Activated CD8-positive, alpha-beta memory T cell treated with anti-CD3 and anti-CD28 coated beads for 48 hours (primary cell): Measurements from ENCODE around the gene KCTD19.

ENCODE experiments used
- DNase-seq, 3 experiments: peaks; one replicate each; pipeline ENCODE4 v3.0.0-alpha.2; 2020; ENCODE audit warnings: low read depth in 2 of 3, low spot score in 2 of 3

The KCTD19 gene

DNA sequence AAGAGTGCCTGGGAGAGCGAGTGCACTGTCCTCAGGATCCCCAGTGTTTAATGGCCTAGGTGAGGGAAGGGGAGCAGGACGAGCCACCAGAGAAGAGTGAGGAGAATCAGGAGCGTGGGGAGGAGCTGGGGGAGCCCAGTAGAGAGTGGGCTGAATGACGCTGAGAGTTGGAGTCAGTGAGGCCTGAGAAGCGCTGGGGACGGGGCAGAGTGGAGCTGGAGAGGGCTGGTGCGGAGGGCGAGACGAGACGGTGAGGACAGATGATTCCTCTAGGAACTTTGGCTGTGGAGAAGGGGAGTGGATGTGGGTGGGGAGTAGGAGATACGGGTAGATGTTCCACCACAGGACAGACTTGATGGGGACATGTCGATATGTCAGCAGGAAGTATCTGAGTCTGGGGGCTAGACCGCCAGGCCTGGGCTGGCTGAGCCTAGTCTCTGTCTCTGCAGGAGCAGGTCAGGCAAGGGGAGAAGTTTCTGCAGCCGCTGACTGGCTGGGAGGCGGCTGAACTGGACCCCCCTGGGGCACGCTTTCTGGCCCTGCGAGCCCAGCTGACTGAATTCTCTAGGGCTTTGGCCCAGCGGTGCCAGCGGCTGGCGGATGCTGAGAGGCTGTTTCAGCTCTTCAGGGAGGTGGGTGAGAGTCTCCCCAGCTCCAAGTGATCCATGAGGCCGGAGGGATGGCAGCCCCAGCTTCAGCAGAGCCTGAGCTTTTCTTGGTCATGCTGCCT lies 42.5 kb downstream of the KCTD19 start:
- DNase-seq, result no peak

GRCh38 chr16:67283039-67283825 lies 43.3 kb downstream of the KCTD19 start:
- no peak for DNase-seq

DNA sequence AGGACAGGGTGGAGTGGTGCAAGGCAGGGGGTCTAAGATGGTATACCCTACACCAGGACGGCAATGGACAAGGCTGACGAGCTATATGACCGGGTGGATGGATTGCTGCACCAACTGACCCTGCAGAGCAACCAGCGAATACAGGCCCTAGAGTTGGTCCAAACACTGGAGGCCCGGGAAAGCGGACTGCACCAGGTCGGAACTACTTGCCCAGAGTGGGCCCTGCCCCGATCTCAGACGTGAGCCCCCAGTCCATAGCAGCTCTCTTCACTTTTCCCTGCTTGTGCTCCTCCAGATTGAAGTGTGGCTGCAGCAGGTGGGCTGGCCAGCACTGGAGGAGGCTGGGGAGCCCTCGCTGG lies 44.1 kb downstream of the KCTD19 start:
- no peak for DNase-seq

GRCh38 chr16:67281536-67282446 lies 44.8 kb downstream of the KCTD19 start:
- DNase-seq, result no peak

- no peak for DNase-seq
These were observed 46.2 kb downstream of the KCTD19 start for GRCh38 chr16:67280090-67281015.

GRCh38 chr16:67279296-67280089 lies 47.0 kb downstream of the KCTD19 start, which contains the start of gene PLEKHG4:
Gene PLEKHG4, plus strand, starts transcription at chr16:67279532. Its CDS starts 513 bp downstream, at chr16:67280045.
- DNase-seq, result peak in 2 of 3 experiments; percentile 65 to 75

GRCh38 chr16:67278773-67279295 lies 47.7 kb downstream of the KCTD19 start:
- peak in 1 of 3 experiments; percentile 77 for DNase-seq

DNA sequence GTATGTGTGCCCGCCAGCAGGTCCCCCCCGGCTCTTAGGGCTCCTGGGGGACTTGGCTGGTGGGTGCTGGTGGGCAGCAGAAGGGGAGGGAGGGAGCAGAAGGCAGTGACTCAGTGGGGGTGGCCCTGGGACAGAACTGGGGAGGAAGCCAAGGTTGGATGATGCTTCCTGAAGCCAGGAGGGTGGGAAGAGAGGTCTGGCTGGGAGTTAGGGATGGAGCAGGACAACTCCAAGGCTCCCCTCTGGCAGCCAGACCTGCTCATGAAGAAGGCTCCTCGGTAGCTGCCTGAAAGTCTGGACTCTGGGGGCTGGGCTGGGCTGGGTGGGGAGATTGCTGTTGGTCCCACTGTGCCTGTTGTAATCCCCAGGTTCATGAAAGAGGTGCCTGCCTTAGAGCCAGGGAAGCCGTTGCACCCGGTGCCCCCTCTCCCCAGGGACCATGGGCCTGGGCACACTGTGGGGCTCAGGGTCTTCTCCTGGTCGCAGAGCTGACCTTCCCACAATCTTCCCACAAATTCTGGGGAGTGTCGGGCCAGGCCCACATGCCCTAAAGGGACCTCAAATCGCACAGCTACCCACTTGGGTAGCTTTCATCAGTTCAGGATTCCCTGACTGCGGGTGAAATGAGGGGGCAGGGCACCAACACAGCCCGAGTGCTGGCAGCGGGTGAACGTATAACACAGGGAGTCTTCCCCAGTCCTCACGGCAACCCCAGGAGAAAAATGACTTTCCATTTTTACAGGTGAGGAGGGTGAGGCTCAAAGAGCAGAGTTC lies 48.4 kb downstream of the KCTD19 start:
- DNase-seq, result no peak

GRCh38 chr16:67277294-67277998 lies 49.1 kb downstream of the KCTD19 start:
- no peak for DNase-seq

DNA sequence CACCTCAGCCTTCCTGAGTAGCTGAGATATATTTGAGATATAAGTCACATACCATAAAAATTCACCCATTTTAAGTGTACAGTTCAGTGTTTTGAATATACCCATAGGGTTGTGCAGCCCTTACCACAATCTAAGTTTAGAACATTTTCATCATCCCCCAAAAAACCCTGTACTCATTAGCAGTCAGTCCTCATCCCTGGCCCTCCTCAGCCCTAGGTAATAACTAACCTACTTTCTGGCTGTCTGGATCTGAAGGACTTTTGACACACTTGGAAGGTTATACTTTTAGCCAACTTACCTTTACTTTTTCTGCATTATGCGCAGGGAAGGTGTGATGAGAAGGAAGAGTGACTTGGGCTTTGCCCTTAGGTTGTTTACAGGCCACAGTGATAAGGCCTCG lies 51.2 kb downstream of the KCTD19 start:
- DNase-seq, result no peak

DNA sequence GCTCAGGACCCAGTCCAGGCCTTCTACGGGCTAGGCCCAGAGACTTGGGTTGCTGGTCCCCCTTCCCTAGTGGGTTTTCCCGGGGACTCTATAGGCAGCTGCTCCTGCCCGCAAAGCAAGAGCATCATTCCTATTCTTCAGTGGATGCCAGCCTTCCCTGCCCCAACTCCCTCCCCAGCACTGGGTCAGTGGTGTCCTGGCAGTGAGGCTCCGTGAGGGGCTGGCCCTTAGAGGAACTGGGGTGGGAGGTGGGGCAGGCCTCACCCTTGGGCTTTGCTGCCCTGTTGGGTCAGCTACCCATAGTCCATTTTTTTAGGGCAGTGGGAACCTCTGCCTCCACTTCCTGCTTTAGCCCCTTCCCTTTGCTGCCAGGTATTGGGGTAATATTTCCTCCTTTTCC lies 55.1 kb downstream of the KCTD19 start:
- DNase-seq, result no peak

GRCh38 chr16:67270931-67271338 lies 55.6 kb downstream of the KCTD19 start:
- no peak for DNase-seq

- DNase-seq, result no peak
These were observed 56.8 kb downstream of the KCTD19 start for GRCh38 chr16:67269766-67270165.

- DNase-seq, result no peak
These were observed 58.4 kb downstream of the KCTD19 start for GRCh38 chr16:67268136-67268579.

- no peak for DNase-seq
These were observed 60.7 kb downstream of the KCTD19 start for GRCh38 chr16:67265834-67266233.

GRCh38 chr16:67264866-67265265 lies 61.7 kb downstream of the KCTD19 start:
- no peak for DNase-seq

- DNase-seq, result no peak
These were observed 62.3 kb downstream of the KCTD19 start for GRCh38 chr16:67264277-67264676.

DNA sequence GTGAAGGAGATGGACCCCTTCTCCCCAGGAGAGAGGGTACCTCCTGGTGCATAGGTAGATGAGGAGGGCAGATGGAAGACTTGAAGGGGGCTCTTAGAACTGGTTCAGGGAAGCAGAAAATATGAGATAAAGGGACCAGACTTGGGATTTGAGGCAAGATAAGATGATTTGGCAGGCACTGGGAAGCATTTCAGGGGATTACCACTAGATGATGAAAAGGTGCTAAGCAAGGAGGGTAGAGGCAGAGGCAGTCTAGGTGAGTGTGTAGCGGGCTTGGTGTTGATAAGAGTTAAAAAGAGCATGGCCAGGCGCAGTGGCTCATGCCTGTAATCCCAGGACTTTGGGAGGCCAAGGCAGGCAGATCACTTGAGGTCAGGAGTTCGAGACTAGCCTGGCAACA lies 63.3 kb downstream of the KCTD19 start:
- DNase-seq, result no peak
